Germinal center (tissue), 1 donor: Measurements from ENCODE around the gene IGSF11.

Experiments
- DNase-seq: peaks from one replicate; pipeline ENCODE4 v3.0.0; 2012; ENCODE audit warnings: mixed read lengths, low spot score

IGSF11 gene

DNA sequence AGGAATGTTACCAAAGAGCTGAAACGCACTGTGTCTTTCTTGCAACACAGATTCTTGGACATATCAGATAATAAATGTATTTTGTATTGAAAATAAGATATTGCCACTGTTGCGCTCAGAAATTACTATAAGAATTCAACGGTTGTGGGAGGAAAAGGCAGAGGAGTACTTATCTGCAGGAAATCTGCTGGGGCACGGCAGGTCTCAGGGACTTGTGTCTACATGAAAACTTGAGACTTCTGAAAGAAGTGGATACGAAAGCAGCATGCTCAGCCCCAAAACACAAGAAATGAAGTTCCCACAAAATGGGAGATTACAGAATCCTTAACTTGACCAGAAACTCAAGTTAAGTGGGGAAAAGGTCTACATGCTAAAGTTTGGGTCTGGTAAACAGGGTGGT is 86.5 kb downstream of the IGSF11 start:
- no peak for DNase-seq

DNA sequence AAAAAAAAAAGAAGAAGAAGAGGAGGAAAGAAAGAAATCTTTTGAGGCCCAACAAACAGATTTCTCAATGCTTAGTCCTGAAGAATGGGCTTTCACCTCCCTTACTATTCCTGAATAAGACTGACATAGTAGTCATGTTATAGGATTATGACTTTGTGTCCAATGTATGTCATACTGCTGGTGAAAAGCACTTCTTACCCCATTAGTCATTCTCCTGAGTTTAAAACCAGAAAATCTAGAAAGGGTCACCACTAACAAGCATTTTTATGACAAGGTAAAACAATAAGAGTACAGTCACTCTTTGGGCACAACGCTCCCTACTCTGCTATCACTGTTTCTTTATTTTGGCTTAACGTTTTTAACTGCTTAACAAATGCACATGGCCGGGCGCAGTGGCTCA is 88.2 kb downstream of the IGSF11 start:
- DNase-seq, result no peak

DNA sequence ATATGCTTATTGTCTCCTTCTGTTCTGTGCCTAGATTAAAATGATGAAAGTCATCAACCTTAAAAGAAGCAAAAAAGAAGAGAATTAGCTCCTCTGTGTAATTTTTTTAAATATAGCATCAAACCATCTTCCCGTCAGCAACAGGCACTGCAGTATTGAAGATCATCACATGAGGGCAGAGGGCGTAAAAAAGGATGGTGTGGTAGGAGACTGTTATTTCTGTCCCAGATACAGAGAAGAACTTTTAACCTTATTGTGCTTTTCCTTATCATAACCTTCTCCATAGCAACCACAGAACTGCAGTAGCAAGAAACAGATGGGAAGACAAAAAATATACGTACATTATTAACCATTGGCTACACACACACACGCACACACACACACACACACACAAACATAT is 88.8 kb downstream of the IGSF11 start:
- no peak for DNase-seq

DNA sequence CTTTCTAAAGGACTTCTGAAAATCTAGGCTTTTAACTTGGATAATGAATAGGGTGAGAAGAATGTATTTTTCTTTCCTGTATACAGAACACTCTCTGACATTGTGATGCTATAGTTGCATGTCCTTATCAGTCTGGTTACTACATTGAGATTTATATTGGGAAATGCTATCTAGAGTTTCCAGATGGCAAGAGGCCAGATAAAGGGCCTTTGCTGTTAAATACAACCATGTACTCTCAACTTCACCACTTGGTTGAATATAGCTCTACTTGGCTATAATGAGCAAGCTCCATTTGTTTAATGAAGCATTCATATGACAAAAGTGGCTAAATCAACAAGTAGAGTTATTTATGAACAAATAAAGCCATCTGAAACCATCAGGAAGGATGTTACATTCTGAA is 91.0 kb downstream of the IGSF11 start:
- DNase-seq, result no peak

DNA sequence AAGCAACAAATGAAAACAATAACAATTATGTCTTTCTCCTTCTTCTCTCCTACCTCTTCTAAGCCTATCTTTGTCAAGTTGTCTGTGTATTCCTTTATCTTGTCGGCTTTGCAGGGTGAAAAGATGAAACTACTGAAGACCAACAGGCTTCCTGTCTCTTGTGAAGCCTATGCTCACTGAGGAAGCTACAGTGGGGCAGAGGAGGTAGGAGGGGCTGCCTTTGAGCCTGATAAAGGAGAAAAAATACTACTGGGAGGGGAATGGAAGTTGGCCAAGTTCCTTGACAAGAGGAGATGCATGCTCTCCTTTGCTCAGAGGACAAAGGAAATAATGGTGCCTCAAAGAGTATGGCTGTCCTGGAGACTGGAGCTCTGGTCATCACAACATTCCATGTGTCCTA is 92.0 kb downstream of the IGSF11 start:
- no peak for DNase-seq

DNA sequence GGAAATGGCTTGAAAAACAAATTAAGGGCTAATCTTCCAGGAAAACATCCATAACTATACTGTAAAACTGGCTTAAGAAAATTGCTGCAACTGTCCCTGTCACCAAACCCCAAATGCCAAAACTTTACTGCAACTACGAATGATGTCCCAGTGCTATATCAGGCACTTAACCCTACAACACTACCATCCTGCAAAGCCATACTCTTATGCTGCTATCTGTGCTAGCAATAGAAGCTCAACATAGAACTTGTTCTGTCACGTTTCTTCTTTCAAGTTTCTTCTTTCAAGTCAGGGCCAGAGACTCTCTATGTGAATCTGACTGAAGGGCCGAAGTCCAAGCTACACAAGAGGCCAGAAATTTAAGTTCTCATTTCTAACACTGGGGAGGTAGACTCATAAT is 92.5 kb downstream of the IGSF11 start:
- DNase-seq, result no peak

DNA sequence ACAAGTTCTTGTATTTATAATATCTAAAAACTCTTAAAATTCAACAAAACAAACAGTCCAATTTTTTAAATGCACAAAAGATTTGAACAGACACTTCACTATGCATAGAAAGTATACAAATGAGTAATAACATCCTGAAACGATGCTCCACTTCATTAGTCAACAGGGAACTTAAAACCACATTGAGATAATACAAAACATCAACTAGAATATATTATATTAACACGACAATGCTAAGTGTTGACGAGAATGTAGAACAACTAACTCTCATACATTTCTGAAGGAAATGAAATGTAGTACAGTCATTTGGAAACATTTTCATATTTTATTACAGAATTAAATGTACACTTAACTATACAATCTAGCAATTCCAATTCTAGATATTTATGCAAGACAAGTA is 93.4 kb downstream of the IGSF11 start:
- no peak for DNase-seq

DNA sequence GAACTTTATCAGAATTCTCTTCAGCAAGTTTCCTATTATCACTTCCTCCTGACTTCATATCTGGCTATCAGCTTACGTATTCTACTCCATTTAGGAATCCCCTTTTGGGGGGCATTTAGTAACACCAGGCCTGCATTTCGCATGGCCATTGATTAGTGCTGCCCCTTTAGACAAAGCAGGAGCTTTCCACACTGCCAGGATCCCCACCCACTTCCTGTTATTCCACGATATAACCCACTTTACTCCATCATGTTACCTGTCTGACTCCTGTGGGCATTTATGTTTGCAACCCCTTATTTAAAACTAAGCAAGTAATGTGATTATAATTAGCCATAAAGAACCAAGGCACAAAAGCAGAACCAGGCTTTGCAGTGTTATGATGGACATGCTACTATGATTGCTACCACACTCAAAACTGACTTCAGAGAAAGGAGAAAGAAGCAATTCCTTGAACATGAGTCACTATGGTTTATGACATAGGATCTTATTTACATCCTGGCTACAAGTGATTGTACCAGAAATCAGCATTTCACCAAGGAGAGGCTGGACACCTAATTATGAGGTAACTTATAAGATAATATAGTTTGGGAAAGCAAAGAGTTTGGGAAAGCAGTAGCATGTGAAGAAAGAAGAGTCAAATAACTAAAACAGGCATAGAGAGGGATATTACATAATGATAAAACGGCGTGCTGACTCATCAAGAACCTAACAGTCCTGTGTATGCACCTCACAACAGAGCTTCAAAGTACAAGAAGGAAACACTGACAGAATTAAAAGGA is 96.3 kb downstream of the IGSF11 start:
- DNase-seq, result no peak

DNA sequence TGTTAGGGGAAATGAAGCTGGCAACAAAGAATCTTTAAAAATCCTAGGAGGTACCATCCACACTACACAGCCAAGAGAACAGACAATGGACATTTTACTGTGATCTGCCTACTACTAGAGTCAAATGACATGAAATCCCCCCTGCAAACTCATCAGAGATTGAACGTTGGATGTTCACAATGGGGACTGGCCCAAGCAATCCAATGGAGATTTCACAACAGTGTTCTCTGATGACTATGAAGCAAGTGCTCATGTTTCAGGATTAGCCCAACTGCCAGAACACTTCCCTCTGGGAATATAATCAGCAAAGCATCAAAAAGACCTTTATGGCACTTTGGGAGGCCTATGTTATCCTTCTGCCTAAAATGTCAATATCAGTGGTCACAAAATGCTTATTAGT is 97.8 kb downstream of the IGSF11 start:
- DNase-seq, result no peak

DNA sequence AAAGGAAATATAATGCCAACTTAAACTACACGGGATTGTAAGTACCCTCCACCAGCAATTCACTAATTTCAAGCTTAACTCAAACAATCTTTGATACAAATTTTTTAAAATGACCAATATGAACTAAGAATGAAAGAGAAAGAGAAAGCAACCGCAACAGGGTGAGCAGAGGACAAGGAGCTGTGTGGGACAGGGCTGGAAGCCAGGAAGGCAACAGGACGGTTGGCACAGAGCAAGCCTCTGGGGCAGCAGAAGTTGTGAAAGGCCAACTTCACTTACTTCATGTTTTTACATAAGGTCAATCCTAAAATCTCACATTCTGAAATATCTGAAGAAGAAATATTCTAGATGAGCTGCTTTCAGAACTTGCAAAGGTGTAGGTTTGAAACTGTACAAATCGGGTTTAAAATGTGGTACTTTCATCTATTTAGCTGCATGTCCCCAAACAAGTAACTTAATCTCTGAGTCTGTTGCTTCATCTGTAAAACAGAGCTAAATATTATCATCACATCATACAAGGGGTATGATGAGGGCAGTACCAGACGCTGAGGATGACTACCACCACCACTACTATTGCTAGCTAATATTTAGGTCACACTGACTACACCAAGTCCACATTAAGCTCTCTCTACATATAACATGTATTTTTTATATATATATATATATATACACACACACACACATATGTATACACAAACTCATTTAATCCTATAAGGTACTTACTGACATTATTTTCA is 101.7 kb downstream of the IGSF11 start:
- no peak for DNase-seq

DNA sequence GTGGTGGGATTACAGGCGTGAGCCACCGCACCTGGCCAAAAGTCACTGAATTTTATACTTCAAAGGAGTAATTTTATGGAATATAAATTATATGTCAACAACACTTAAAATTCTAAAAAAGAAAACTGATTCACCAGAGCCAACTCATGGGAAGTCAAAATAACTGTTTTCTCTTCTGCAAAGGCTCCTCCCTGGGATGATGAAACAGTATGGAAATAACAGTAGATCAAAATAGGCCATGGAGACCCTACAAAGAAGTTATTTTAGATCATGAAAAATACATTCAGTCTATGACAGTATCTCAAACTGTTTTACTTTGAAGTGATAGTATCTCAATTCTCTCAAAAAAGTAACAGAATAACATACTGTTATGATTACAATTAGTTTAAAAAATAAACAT is 102.7 kb downstream of the IGSF11 start:
- no peak for DNase-seq

DNA sequence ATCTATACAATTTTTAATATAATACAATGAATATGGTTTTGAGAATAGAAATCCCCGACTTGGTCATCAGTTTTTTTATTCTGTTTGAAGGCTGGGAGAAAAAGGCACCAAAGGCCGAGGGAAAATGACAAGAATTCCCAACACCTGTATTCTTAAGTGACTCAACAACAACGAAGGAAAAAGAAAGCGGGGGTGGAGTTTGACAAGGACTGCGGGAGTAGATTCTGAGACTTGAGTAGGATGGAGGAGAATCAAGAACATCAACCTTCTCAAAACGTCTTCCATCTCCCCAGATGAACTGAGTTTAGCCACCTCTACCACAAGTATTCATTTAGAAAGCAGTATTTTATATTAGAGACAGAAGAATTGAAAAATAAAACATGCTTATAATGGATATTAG is 107.2 kb downstream of the IGSF11 start:
- DNase-seq, result no peak

DNA sequence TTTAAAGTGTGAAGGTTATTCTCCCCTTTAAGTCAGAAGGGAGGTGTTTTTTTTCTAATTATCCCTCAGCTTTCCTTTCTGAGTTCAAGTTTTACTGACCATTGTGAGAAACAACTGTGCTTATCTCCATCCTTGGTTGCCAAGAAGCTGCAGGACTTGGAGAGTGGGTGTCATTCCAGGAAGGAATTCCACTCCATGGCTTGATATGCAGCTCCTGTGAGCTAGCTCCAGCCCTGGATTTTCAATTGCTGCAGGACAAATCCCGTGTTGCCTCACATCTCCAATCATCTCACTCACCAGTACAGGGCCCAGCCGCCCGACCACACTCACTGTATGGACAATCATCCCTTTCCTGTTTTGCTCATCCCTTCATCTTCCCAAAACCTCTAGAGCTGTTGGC is 122.5 kb downstream of the IGSF11 start:
- no peak for DNase-seq

DNA sequence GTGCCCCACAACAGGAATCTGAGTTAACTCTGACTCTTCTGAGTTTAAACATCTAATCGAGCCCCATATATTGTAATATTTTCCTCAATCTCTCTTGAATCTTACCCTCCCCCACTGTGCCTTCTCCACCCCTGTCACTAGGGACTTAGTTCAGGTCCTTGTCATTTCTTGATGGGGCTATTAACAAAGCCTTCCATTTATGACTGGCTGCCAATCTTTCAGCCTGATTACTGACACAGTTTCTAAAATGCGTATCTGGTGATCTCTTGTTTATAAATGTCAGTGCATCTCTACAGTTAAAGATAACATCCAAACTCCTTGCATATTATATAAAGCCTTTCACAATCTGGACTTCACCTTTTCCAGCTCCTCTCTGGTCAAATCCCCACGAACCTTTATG is 124.3 kb downstream of the IGSF11 start:
- DNase-seq, result no peak

DNA sequence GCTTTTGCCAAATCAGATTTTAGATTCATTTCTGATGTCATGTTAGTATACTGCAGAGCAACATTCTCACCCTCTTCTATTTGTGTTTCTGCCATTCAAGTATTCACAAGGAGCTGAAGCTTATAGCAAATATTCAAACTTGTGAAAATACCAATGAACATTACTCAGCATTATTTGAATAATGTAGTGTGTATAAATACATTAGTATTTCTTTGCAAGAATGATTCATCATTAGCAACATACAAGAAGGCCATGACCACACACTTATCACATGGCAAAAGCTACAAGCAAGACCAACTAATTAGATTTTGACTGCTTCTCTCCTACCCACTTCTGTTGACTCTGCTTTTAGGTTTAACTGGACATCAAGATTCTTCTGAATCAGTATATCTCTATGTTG is 124.9 kb downstream of the IGSF11 start:
- DNase-seq, result no peak

DNA sequence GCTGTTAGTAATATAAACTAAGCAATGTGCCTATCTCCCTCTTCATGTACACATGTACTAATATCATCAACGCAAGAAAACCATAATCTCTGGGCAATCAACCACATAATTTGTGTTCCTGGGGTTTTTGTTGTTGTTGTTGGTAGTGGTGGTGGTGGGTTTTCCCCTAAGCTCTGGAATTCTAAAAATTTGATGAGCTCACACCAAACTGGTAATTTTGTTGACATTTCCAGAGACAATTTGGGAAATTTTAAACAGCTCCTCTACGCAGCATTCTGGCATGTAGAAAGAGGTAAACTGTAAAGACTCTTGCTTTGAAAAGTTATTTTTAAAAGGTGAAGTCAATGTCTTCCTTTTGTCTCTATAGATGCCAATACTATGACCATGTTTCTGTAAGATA is 126.7 kb downstream of the IGSF11 start:
- no peak for DNase-seq

DNA sequence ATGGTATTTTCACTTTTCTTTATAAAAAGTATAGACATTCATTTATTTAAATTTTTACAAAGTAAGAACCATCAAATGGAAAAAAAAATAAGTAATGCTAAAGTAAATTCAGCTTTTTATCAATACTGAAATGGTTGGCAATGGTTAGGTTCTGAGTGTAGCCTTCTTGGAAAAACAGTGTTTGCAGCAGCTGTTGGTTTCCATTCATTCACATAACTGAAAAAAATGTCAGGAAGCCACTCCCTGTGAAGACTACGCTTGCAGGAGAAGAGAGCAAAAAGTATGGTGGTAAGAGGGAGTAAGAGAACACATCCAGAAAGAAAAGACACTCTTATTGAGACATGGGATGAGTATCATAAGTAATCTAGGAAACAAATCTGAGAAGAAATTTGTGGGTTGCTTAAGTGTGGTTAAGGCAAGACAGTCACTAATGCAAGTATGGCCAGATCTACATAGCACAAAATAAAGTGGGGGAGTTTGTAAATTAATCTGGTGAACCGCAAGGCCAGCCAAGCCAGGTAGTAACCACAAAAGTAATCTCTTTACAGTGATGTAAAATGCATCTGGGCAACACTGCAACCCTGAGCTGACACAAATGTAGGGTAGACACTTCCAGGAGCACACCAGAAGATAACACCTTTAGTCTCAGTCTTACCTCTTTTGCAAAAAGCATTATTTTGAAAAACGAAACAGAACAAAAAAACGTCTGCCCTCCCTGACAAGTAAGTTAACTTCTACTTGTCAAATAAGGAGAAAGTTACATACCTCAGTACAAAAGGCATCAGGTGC is 133.7 kb downstream of the IGSF11 start:
- no peak for DNase-seq

DNA sequence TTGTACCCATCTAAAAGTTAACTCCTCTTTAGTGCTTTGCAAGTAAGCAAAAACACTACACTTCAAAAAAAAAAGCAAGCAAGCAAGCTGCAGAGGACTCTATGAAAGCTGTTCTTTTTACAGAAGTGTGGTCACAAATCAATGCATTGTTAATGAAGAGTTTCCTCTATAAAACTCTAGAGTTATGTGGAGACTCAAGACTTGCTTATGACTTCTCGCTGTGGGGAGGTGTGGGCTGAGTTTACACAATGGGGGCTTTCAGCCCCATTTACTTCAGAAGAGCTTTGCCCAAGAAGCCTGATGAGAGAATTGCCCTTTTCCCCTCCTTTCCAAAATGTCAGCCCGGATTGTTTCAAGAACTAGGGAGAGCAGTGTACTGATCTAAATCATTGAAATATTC is 144.4 kb downstream of the IGSF11 start:
- DNase-seq, result no peak

DNA sequence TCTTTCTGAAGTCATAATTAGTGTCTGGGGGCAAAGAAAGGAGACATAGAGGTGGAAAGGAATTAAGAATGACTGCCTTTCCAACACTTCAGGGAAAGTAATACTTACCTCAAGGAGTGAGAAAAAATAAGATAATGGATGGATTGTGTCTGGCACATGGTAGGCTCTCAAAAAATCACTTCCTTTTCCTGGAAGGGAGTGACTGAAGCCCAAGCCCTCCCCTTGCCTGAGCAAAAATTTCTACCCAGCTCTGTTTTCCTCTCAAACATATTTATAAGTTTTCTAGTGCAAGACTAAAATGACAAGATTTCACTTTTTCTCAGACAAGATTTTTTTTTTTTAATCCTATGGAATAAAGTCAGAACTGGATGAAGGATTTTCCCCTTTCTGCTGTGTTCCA is 145.0 kb downstream of the IGSF11 start:
- no peak for DNase-seq

DNA sequence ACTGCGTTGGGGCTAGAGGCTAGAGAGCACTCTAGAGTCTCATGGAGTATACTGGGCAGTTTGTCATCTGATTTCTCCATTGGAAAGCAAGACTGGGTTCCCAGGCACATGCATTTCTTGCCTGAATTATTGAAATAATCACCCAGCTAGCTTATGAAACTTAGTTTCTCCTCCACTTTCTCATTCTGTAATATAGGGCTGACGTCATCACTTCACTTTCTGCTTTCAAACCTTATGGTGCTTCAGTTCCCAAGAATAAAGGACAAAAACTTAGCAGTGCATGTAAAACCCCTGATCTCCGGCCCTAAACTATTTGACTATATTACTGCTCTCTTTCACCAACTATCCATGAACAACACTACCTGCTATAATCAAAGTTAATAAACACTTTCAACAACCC is 147.9 kb downstream of the IGSF11 start:
- DNase-seq, result no peak

DNA sequence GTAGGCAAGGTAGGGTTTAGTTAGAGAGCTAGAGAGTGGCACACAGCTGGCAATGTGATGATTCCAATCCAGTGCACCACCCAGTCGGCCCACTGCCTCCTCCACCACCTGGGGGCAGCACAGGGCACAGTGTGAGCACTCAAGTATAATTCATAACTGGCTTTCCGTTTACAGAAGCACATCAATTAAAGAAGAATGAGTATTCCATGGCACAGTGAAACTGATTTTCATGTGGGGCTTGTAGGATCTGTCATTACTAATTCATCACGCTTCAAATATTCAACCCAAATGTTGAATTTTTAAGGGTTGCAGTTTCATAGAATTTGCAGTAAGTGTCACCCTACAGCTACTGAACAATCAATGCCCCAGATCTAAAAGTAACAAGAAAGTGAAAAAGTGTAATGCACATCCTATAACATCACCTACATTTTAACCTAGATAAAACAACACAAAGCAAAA is 149.9 kb downstream of the IGSF11 start:
- DNase-seq, result peak; percentile 29

DNA sequence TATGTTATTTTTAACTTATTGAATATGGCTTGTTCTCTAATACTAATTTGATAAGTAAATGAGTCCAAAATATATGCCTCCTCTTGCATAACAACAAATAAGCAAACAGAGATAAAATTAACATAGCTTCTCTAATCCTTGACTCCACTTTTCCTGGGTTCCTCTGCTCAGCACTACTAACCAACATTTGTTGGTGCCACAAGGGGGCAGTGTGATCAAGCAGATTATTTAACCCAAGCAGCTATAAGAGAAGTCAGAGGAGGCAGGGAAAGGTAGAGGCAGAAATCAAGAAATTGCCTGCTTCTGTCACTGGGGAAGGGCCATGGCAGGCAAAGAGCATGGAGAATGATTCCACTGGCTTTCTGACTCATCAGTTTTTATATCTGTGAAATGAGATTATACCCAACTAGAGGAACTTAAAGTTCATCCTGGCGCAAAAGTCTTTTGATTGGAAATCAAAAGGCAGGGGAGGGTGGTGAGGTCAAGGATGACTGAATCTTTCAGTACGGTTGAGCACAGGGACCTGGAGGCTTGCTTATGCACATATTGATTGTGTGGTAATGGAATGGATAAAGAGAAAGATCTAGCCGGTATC is 152.2 kb downstream of the IGSF11 start:
- DNase-seq, result peak; percentile 26

DNA sequence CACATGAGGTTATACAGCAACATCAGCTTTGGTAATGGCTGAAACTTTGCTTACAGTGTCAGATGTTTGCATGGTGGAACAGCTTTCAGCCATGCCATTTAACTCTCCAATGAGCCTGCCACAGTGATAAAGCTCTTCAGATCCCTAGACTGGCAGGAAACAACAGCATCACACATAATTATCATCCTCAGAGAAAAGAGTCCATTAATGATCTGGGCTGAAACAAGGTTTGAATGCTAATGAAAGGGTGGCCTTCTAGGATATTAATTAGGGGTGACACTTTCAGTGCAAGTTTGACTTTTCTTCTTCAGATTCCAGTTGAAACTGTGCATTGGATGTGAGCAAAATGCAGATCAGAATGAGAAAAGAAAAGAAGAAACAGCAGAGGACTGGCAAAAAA is 166.6 kb downstream of the IGSF11 start:
- no peak for DNase-seq
